HT-29 (cell line): ENCODE results near the gene OR52N5. TPM values are rescaled to one million over a fixed set of nuclear protein-coding genes. Genes with fewer than 3 reads are reported as not detected.

Source experiments
- DNase-seq: peaks from one replicate; pipeline ENCODE4 v3.0.0-alpha.2; 2015; ENCODE audit warnings: low spot score
- total RNA-seq: library from RNA; depleted of rRNA; stranded (reverse); fragments of >200 nt; shearing (Covaris generic); gene quantifications from 2 replicates; pipeline ENCODE4 v1.2.3, GENCODE V29; 2014; rRNA removed

Gene OR52N5
- not detected in 2 replicates for total RNA-seq

- no peak for DNase-seq
Measured at GRCh38 chr11:5783255-5783654, at the start of gene OR52N5. TSS of gene OR52N5 (minus strand) at chr11:5783355. CDS start at chr11:5778634, 4,721 bp downstream.

GRCh38 chr11:5831196-5831829, 48.2 kb upstream of the OR52N5 start:
- no peak for DNase-seq

GRCh38 chr11:5818245-5818886, 35.2 kb upstream of the OR52N5 start:
- no peak for DNase-seq

GRCh38 chr11:5815534-5815933, 32.4 kb upstream of the OR52N5 start:
- no peak for DNase-seq

- no peak for DNase-seq
Measured at GRCh38 chr11:5809905-5810795, 27.0 kb upstream of the OR52N5 start.

GRCh38 chr11:5809122-5809519, 26.0 kb upstream of the OR52N5 start:
- DNase-seq, result no peak

GRCh38 chr11:5808500-5809121, 25.5 kb upstream of the OR52N5 start, which contains the start of gene OR52N2:
TSS of gene OR52N2 (plus strand) at chr11:5808924. CDS start at chr11:5820336, 11,412 bp downstream.
- DNase-seq, result peak; percentile 89

- DNase-seq, result no peak
Measured at GRCh38 chr11:5807580-5807979, 24.4 kb upstream of the OR52N5 start.

- DNase-seq, result no peak
Measured at GRCh38 chr11:5803982-5804381, 20.8 kb upstream of the OR52N5 start.

GRCh38 chr11:5796541-5796940, 13.4 kb upstream of the OR52N5 start:
- no peak for DNase-seq

GRCh38 chr11:5791165-5791564, 8.0 kb upstream of the OR52N5 start, which contains the start of gene OR52N1:
TSS of gene OR52N1 (minus strand) at chr11:5791265. CDS start at chr11:5788816, 2,449 bp downstream.
- DNase-seq, result no peak

GRCh38 chr11:5767056-5767455, 16.1 kb downstream of the OR52N5 start:
- no peak for DNase-seq

- DNase-seq, result no peak
Measured at GRCh38 chr11:5753943-5754342, 29.2 kb downstream of the OR52N5 start, which contains the start of gene OR52N4. TSS of gene OR52N4 (plus strand) at chr11:5754243. CDS start at chr11:5754741, 498 bp downstream.

GRCh38 chr11:5749836-5750235, 33.3 kb downstream of the OR52N5 start:
- no peak for DNase-seq

- DNase-seq, result no peak
Measured at GRCh38 chr11:5746614-5747013, 36.5 kb downstream of the OR52N5 start.

GRCh38 chr11:5738431-5738830, 44.7 kb downstream of the OR52N5 start:
- no peak for DNase-seq

- DNase-seq, result no peak
Measured at GRCh38 chr11:5737670-5738392, 45.3 kb downstream of the OR52N5 start.

- DNase-seq, result no peak
Measured at GRCh38 chr11:5737091-5737490, 46.1 kb downstream of the OR52N5 start.

GRCh38 chr11:5736396-5736795, 46.8 kb downstream of the OR52N5 start, which contains the start of gene OR56B1:
TSS of gene OR56B1 (plus strand) at chr11:5736448. CDS start at chr11:5736517, 69 bp downstream.
- DNase-seq, result no peak

- DNase-seq, result no peak
Measured at GRCh38 chr11:5727691-5728090, 55.5 kb downstream of the OR52N5 start.

- no peak for DNase-seq
Measured at GRCh38 chr11:5726351-5726750, 56.8 kb downstream of the OR52N5 start.
